Measurements from ENCODE around the gene COL18A1. TPM values are rescaled to one million over a fixed set of nuclear protein-coding genes. Genes with fewer than 3 reads are reported as not detected.

COL18A1 gene
- polyA plus RNA-seq, 4 donors, result 2.2 to 34.3 (median 16.5) TPM

DNA sequence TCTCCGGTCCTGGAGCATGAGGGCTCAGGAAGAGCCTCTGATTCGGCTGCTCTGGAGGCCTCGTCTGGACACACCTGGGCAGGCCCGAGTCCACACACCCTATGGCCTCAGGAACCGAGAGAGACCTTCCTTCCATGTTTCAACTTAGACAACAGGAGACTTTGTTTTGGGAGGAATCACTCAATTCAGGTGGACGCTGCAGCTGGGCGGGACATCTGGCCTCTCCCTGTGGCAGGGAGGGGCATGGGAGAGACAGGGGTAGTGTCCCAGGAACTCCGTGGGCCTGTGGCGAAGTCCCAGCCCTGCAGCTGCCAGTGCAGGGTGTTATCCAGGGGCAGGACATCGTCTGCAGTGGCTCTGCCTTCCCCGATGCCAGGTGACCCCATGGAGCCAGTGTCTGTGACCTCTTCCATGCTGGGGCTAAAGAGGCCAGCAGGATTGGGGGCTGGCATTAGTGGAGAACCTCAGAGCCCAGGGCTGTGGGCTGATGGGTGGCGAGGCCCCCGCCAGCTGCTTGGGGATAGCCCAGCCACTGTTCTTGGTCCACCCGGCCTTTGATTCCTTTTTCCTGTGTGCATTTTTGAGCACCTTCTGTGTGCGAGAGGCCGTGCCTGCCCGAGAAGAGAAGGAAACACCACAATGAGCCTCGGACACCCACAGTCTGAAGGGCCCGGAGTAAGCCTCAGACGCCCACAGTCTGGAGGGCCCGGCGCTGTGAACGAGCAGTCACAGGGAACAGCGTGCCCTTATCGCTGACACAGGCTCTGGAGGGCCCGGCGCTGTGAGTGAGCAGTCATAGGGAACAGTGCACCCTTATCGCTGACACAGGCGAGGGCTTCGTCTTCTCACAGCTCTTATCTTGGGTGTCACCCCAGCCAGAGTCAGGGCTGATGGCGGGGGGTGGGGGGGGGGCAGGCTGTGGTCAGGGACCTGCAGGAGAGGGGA lies 6.2 kb downstream of the COL18A1 start:
- WGBS, 3 donors, result 43 to 67% (median 51%) methylated on average over 29 to 31 of the region's 31 CpGs
- no peak overlapping the region for H3K27ac ChIP-seq (ENCODE audit: low read depth in 1 of 3, low read length in 2 of 3)
- H3K36me3 ChIP-seq (ENCODE audit: control insufficient read depth in 3 of 3, insufficient read depth in 2 of 3, low read depth in 1 of 3, low read length in 3 of 3), result no peaks in the 10 kb centered on the region
- H3K9me3 ChIP-seq (ENCODE audit: control insufficient read depth in 2 of 2, insufficient read depth in 1 of 2, low read depth in 1 of 2, low read length in 1 of 2), result no peaks in the 10 kb centered on the region
- peaks cover 0 to 4% (median 3%) of the 10 kb centered on the region in 3 donors for H3K27me3 ChIP-seq (ENCODE audit: control insufficient read depth in 3 of 3, insufficient read depth in 3 of 3, low read length in 3 of 3)
- no peak overlapping the region for H3K4me3 ChIP-seq (ENCODE audit: low read depth in 1 of 3, low read length in 3 of 3)
- peak in 1 of 2 donors; percentile 65 for DNase-seq
- H3K4me1 ChIP-seq (ENCODE audit: control insufficient read depth in 3 of 3, insufficient read depth in 2 of 3, low read depth in 1 of 3, low read length in 2 of 3), result peaks cover 0 to 22% (median 0%) of the 10 kb centered on the region in 3 donors
- FAIRE-seq, result no peak

DNA sequence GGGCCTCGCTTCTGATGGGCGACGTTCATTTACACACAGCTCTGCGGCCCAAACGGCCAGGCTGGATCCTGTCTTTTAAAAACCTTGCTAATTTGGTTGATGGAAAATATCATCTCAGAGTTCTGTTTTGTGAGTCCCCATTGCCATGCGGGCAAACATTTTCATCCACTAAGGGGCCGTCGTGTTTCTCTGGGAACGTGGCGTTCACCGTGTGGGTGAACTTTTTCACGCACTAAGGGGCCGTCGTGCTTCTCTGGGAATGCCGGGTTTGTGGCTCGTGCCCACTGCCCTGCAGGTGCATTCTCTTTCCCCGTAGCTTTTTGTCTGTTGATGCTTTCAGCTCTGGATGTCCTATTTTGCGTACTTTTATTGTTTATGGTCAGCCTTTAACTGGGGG lies 6.8 kb downstream of the COL18A1 start:
- Histone ChIP-seq H3K27ac (ENCODE audit: low read depth in 1 of 3, low read length in 2 of 3) (no peak overlapping the region), H3K4me1 (ENCODE audit: control insufficient read depth in 3 of 3, insufficient read depth in 2 of 3, low read depth in 1 of 3, low read length in 2 of 3) (peaks cover 0 to 19% (median 0%) of the 10 kb centered on the region in 3 donors), H3K4me3 (ENCODE audit: low read depth in 1 of 3, low read length in 3 of 3) (no peak overlapping the region), H3K36me3 (ENCODE audit: control insufficient read depth in 3 of 3, insufficient read depth in 2 of 3, low read depth in 1 of 3, low read length in 3 of 3) (no peaks in the 10 kb centered on the region), H3K27me3 (ENCODE audit: control insufficient read depth in 3 of 3, insufficient read depth in 3 of 3, low read length in 3 of 3) (peaks cover 0 to 3% (median 0%) of the 10 kb centered on the region in 3 donors), H3K9me3 (ENCODE audit: control insufficient read depth in 2 of 2, insufficient read depth in 1 of 2, low read depth in 1 of 2, low read length in 1 of 2) (no peaks in the 10 kb centered on the region)
- 70 to 77% (median 72%) methylated on average over 18 of the region's 18 CpGs for WGBS, 3 donors
- DNase-seq (no peak), FAIRE-seq (no peak)

DNA sequence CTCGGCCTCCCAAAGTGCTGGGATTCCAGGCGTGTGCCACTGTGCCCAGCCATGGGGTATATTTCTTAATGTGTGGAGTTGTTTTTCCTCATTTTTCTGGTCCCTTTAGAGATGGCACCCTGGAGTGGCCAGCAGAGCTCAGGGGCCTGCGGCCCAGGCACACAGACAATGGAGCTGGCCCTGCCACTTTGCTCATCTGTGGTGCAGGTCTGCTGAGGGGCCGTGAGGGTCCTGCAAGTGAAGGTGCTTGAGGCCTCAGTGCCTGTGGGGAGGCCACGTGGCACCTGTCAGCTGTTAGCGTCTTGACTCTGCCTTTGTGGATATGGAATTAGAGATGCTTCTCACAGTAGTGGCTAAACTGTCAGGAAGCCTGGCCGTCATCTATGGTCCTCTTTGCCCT lies 7.5 kb downstream of the COL18A1 start:
- FAIRE-seq (no peak), DNase-seq (no peak)
- H3K27ac ChIP-seq (ENCODE audit: low read depth in 1 of 3, low read length in 2 of 3), result peak overlapping the region in 1 of 3 donors; percentile 14
- WGBS, 3 donors, result 81 to 88% (median 81%) methylated on average over 7 of the region's 7 CpGs
- H3K4me3 ChIP-seq (ENCODE audit: low read depth in 1 of 3, low read length in 3 of 3), result no peak overlapping the region
- H3K9me3 ChIP-seq (ENCODE audit: control insufficient read depth in 2 of 2, insufficient read depth in 1 of 2, low read depth in 1 of 2, low read length in 1 of 2), result no peaks in the 10 kb centered on the region
- peaks cover 0 to 19% (median 0%) of the 10 kb centered on the region in 3 donors for H3K4me1 ChIP-seq (ENCODE audit: control insufficient read depth in 3 of 3, insufficient read depth in 2 of 3, low read depth in 1 of 3, low read length in 2 of 3)
- H3K36me3 ChIP-seq (ENCODE audit: control insufficient read depth in 3 of 3, insufficient read depth in 2 of 3, low read depth in 1 of 3, low read length in 3 of 3), result no peaks in the 10 kb centered on the region
- peaks cover 0 to 3% (median 0%) of the 10 kb centered on the region in 3 donors for H3K27me3 ChIP-seq (ENCODE audit: control insufficient read depth in 3 of 3, insufficient read depth in 3 of 3, low read length in 3 of 3)

DNA sequence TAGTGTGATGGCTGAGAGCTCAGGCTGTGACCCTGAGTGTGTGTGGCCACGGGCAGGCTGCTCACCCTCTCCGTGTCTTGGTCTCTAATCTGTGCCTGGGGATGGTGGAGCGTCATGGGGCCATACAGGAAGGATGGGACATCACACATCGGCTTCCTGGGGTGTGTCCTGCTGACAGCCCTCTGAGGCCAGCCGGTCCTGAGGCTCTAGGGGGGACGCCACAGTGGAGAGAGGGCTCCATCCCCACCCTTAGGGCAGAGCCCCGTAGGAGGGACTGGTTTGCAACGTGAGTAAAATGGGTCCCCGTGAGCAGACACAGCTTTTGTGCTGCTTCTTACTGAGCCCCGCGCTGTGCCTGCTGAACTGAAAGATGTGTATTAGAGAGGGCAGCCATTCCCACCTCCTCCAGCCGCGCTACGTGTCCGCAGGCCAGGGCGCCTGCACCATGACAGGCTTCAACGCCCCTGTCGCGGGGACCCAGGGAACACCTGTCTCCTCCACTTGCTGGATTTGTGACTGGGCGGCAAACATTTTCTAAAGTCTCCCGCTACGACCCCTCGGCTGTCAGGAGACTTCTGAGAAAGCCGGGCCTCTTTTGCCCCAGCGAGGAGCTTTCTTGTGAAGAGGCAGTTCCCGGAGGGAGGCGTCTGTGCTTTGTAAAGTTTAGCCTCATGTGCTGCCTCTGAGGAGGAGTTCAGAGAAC lies 8.1 kb downstream of the COL18A1 start:
- DNase-seq (no peak), FAIRE-seq (no peak)
- H3K36me3 ChIP-seq (ENCODE audit: control insufficient read depth in 3 of 3, insufficient read depth in 2 of 3, low read depth in 1 of 3, low read length in 3 of 3), result no peaks in the 10 kb centered on the region
- H3K4me3 ChIP-seq (ENCODE audit: low read depth in 1 of 3, low read length in 3 of 3), result no peak overlapping the region
- H3K9me3 ChIP-seq (ENCODE audit: control insufficient read depth in 2 of 2, insufficient read depth in 1 of 2, low read depth in 1 of 2, low read length in 1 of 2), result no peaks in the 10 kb centered on the region
- no peaks in the 10 kb centered on the region for H3K27me3 ChIP-seq (ENCODE audit: control insufficient read depth in 3 of 3, insufficient read depth in 3 of 3, low read length in 3 of 3)
- no peak overlapping the region for H3K27ac ChIP-seq (ENCODE audit: low read depth in 1 of 3, low read length in 2 of 3)
- peaks cover 0 to 18% (median 0%) of the 10 kb centered on the region in 3 donors for H3K4me1 ChIP-seq (ENCODE audit: control insufficient read depth in 3 of 3, insufficient read depth in 2 of 3, low read depth in 1 of 3, low read length in 2 of 3)
- 78 to 82% (median 80%) methylated on average over 27 of the region's 27 CpGs for WGBS, 3 donors

DNA sequence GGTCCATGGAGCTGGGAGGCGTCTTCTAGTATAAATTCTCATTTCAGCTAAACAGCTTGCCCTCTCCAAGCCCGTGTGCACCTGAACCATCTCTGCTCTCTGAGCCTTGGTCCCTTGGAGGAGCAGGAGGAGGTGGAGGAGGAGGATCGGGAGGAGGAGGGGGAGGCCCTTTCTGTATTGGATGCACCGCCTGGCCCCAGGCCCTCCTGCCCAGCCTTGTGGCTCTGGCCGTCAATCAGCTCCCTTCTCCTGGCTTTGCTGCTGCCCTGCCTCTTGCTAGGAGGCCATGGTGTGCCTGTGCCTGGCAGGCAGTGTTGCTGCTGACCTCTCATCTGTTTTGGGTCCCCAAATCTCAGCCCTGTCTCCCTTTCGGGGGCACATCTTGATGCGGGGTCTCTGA lies 9.0 kb downstream of the COL18A1 start:
- no peak overlapping the region for H3K27ac ChIP-seq (ENCODE audit: low read depth in 1 of 3, low read length in 2 of 3)
- DNase-seq (no peak), FAIRE-seq (no peak)
- no peaks in the 10 kb centered on the region for H3K9me3 ChIP-seq (ENCODE audit: control insufficient read depth in 2 of 2, insufficient read depth in 1 of 2, low read depth in 1 of 2, low read length in 1 of 2)
- H3K36me3 ChIP-seq (ENCODE audit: control insufficient read depth in 3 of 3, insufficient read depth in 2 of 3, low read depth in 1 of 3, low read length in 3 of 3), result no peaks in the 10 kb centered on the region
- H3K4me1 ChIP-seq (ENCODE audit: control insufficient read depth in 3 of 3, insufficient read depth in 2 of 3, low read depth in 1 of 3, low read length in 2 of 3), result peaks cover 0 to 14% (median 0%) of the 10 kb centered on the region in 3 donors
- no peaks in the 10 kb centered on the region for H3K27me3 ChIP-seq (ENCODE audit: control insufficient read depth in 3 of 3, insufficient read depth in 3 of 3, low read length in 3 of 3)
- H3K4me3 ChIP-seq (ENCODE audit: low read depth in 1 of 3, low read length in 3 of 3), result no peak overlapping the region
- 71 to 85% (median 79%) methylated on average over 7 of the region's 7 CpGs for WGBS, 3 donors

DNA sequence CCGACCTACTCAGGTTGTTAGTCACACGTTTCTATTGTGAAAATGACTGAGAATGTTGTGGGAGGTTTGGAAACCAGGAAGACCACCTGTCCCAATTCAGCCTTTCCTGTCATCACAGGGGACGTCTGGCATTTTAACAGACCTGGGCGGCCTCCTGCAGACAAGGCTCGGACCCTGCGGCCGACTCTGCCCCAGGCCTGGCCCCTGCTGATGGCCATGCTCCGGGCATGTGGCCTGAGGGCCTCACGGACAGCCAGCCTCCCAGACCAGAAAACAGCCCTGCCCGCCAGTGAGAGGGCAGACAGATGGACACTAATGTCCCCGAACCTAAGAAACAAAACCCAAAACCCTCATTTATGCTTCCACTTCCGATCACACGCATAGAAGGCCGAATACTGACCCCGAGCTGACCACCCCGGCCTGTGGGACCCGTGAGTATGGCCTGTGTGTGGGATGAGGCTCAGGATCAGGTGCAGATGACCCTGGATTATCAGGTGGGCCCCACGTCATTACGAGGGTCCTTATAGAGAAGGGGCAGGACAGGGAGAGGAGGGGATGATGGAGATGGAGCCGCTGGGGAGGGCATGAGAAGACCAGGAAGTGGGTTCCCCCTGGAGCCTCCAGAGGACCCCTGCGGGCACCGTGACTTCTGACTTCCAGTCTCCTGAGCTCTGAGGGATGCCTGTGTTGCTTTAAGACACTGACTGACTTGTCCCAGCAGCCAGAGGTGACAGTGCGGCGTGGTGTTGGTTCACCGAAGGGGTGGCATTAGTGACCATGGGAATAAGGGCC lies 9.6 kb downstream of the COL18A1 start:
- H3K4me3 ChIP-seq (ENCODE audit: low read depth in 1 of 3, low read length in 3 of 3), result no peak overlapping the region
- no peak overlapping the region for H3K27ac ChIP-seq (ENCODE audit: low read depth in 1 of 3, low read length in 2 of 3)
- 87 to 88% (median 88%) methylated on average over 25 of the region's 25 CpGs for WGBS, 3 donors
- FAIRE-seq, result no peak
- no peaks in the 10 kb centered on the region for H3K27me3 ChIP-seq (ENCODE audit: control insufficient read depth in 3 of 3, insufficient read depth in 3 of 3, low read length in 3 of 3)
- H3K4me1 ChIP-seq (ENCODE audit: control insufficient read depth in 3 of 3, insufficient read depth in 2 of 3, low read depth in 1 of 3, low read length in 2 of 3), result peaks cover 0 to 14% (median 0%) of the 10 kb centered on the region in 3 donors
- H3K9me3 ChIP-seq (ENCODE audit: control insufficient read depth in 2 of 2, insufficient read depth in 1 of 2, low read depth in 1 of 2, low read length in 1 of 2), result no peaks in the 10 kb centered on the region
- no peak for DNase-seq
- H3K36me3 ChIP-seq (ENCODE audit: control insufficient read depth in 3 of 3, insufficient read depth in 2 of 3, low read depth in 1 of 3, low read length in 3 of 3), result no peaks in the 10 kb centered on the region

DNA sequence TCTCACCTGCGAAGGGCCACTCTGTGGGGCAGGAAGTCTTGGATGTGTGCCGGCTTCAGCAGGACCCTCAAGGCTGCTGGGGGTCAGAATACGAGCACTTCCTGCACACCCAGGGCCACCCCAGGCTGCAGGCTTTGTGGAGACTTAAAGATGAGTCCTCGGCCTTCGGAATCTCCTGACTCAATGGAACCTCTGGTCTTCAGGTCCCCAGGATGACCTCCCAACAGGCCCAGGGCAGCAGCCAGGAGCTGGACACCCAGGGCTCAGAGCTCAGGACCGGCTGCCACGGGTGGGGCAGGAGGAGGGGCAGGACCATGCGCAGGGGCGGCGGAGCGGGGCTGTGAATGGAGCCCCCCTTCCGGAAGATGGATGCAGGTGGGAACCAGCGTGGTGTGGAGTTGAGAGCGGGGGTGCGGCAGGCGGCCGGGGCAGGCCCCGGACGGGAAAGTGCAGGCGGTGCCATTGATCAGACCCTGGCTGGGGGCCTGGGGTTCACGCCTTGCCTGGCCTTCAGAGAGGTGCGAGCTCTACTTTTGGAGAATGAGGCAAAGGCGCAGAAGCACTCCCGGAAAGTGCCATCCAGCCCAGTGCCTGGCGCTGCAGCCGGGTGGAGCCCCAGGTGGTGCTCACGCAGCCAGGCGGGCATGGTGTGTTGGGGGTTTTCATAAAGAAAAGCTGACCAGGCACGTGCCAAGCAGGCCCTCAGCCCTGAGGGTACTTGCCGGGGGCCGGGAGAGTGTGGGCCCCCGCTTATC lies 10.4 kb downstream of the COL18A1 start:
- Histone ChIP-seq H3K4me3 (ENCODE audit: low read depth in 1 of 3, low read length in 3 of 3) (no peak overlapping the region), H3K9me3 (ENCODE audit: control insufficient read depth in 2 of 2, insufficient read depth in 1 of 2, low read depth in 1 of 2, low read length in 1 of 2) (no peaks in the 10 kb centered on the region), H3K27me3 (ENCODE audit: control insufficient read depth in 3 of 3, insufficient read depth in 3 of 3, low read length in 3 of 3) (no peaks in the 10 kb centered on the region), H3K27ac (ENCODE audit: low read depth in 1 of 3, low read length in 2 of 3) (no peak overlapping the region), H3K4me1 (ENCODE audit: control insufficient read depth in 3 of 3, insufficient read depth in 2 of 3, low read depth in 1 of 3, low read length in 2 of 3) (peaks cover 0 to 14% (median 2%) of the 10 kb centered on the region in 3 donors), H3K36me3 (ENCODE audit: control insufficient read depth in 3 of 3, insufficient read depth in 2 of 3, low read depth in 1 of 3, low read length in 3 of 3) (no peaks in the 10 kb centered on the region)
- 87 to 90% (median 87%) methylated on average over 31 to 32 of the region's 32 CpGs for WGBS, 3 donors
- no peak for FAIRE-seq
- DNase-seq, result no peak

Measured in small intestine (tissue), 7 donors.